ENCODE results near the gene MAP3K9. TPM values are rescaled to one million over a fixed set of nuclear protein-coding genes. Genes with fewer than 3 reads are reported as not detected.

The MAP3K9 gene
- total RNA-seq, 2 donors from 2014 or later: 10.6 to 13.0 TPM

DNA sequence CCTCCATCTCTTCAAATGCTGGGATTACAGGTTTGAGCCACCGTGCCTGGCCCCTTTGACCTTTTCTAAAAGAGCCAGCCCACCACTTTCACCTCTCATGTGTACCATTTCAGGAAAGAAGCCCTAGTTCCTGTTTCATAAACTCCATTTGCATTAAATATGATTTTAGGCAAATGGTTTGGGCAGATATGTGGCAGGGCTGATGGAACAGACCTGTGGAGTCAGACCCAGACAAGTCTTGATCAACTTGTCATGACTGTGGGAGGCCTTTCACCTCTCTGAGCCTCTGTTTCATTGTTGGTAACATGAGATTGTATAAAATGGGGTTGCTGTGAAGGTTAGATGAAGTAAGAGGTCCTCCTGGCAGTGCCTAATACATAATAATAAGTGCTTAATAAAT lies 5.2 kb upstream of the MAP3K9 start:
- Histone ChIP-seq H3K9me3 (no peaks in the 10 kb centered on the region), H3K9ac (ENCODE audit: low read depth in 2 of 2, low read length in 2 of 2) (no peak overlapping the region), H3K36me3 (no peaks in the 10 kb centered on the region), H3K27ac (no peak overlapping the region), H3K4me1 (peaks cover 3% of the 10 kb centered on the region), H3K4me3 (no peak overlapping the region), H3K27me3 (no peaks in the 10 kb centered on the region)
- intact Hi-C loops (cut with DNase I): no loop called here
- TF ChIP-seq CTCF (IDR thresholded peaks at IDR 0.05): no peak
- no peak for DNase-seq

DNA sequence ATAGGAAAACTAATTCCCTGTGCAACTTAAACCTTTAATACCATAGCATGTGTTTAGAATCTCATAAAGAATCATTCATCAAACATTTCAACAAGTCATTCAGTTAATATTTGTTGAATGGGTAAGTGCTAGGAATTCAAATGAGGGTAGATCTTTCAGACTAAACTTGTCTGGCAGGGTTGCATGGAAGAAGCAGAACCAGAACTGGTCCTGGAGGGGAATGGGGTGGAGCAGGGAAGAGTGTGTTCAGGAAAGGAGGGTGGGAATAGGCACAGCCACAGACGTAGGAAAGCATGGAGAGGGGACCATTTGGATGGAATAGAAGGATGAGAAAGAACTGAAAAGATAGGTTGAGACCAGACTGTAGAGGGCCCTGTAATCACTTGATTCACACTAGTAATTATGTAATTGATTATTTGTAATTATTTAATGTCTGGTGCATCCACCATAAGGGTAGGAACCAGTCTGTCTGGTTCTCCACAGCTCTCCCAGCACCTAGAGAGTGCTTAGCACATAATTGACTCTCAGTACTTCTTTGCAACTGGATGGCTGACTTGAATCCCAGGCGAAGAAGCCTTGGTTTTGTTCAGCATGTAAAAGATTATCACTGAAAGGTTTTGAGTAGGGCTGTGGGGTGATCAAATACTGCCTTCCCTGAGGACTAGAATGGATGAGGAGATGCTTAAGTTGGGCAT lies 3.0 kb upstream of the MAP3K9 start:
- no peak for TF ChIP-seq CTCF (IDR thresholded peaks at IDR 0.05)

DNA sequence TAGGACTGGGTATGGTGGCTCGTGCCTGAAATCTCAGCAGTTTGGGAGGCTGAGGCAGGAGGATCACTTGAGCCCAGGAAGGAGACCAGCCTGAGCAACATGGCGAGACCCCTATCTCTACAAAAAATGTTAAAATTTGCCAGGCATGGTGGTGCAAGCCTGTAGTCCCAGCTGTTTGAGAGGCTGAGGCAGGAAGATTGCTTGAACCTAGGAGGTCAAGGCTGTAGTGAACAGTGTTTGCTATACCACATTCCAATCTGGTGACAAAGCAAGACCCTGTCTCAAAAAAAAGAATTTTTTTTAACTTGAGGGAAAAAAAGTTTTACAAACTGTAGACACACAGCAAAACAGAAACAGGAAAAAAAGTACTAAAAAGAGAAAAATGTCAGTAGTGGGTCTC lies 2.3 kb upstream of the MAP3K9 start:
- no peak for TF ChIP-seq CTCF (IDR thresholded peaks at IDR 0.05)
- Histone ChIP-seq H3K4me3 (no peak overlapping the region), H3K4me1 (no peaks in the 10 kb centered on the region), H3K27me3 (no peaks in the 10 kb centered on the region), H3K9ac (ENCODE audit: low read depth in 2 of 2, low read length in 2 of 2) (no peak overlapping the region), H3K9me3 (no peaks in the 10 kb centered on the region), H3K36me3 (no peaks in the 10 kb centered on the region), H3K27ac (no peak overlapping the region)
- intact Hi-C loops (cut with DNase I): no loop called here
- no peak for DNase-seq

More for the DNA sequence above, 3.0 kb upstream of the MAP3K9 start:
- Histone ChIP-seq H3K27me3 (no peaks in the 10 kb centered on the region), H3K9ac (ENCODE audit: low read depth in 2 of 2, low read length in 2 of 2) (no peak overlapping the region), H3K9me3 (no peaks in the 10 kb centered on the region), H3K27ac (no peak overlapping the region), H3K4me1 (no peaks in the 10 kb centered on the region), H3K4me3 (no peak overlapping the region), H3K36me3 (no peaks in the 10 kb centered on the region)
- intact Hi-C loops (cut with DNase I): no loop called here
- DNase-seq: no peak

- Histone ChIP-seq H3K27ac (no peak overlapping the region), H3K4me3 (no peak overlapping the region), H3K36me3 (no peaks in the 10 kb centered on the region), H3K27me3 (no peaks in the 10 kb centered on the region), H3K9ac (ENCODE audit: low read depth in 2 of 2, low read length in 2 of 2) (no peak overlapping the region), H3K4me1 (no peaks in the 10 kb centered on the region), H3K9me3 (no peaks in the 10 kb centered on the region)
- no peak for DNase-seq
- TF ChIP-seq CTCF (IDR thresholded peaks at IDR 0.05): no peak
- intact Hi-C loops (cut with DNase I): no loop called here
Observed at GRCh38 chr14:70811050-70811449, 1.7 kb upstream of the MAP3K9 start.

- no peak overlapping the region for H3K4me3 ChIP-seq
Observed at GRCh38 chr14:70810621-70811020, 1.3 kb upstream of the MAP3K9 start.

More at GRCh38 chr14:70810621-70811020, 1.3 kb upstream of the MAP3K9 start:
- intact Hi-C loops (cut with DNase I): no loop called here
- H3K27me3 ChIP-seq: no peaks in the 10 kb centered on the region
- no peaks in the 10 kb centered on the region for H3K36me3 ChIP-seq
- no peak for DNase-seq
- no peak overlapping the region for H3K27ac ChIP-seq
- no peaks in the 10 kb centered on the region for H3K9me3 ChIP-seq
- H3K9ac ChIP-seq (ENCODE audit: low read depth in 2 of 2, low read length in 2 of 2): peak overlapping the region in 1 of 2 donors; percentile 42
- no peaks in the 10 kb centered on the region for H3K4me1 ChIP-seq
- no peak for TF ChIP-seq CTCF (IDR thresholded peaks at IDR 0.05)
